CD4-positive, alpha-beta T cell (primary cell): ENCODE measurements around the gene ZFYVE19. TPM values are rescaled to one million over a fixed set of nuclear protein-coding genes. Genes with fewer than 3 reads are reported as not detected.

Experiments used
- ATAC-seq: fragments of 200-7000 bp; cut with Tn5 transposase; one replicate; pipeline ENCODE4 v1.10.0; 2022; ENCODE audit warnings: mild to moderate bottlenecking; ENCODE audit not compliant: poor library complexity
- CTCF ChIA-PET: fragments of 350-600 bp; sonication (Branson Sonifier 250); formaldehyde crosslinking; loops from one replicate; lab custom pipeline; 2021; ENCODE audit warnings: antibody characterized with exemption, inconsistent platforms; lab: Charles Lee
- POLR2A ChIA-PET: fragments of 350-600 bp; sonication (Branson Sonifier 250); formaldehyde crosslinking; loops from one replicate; lab custom pipeline; 2021; ENCODE audit warnings: antibody characterized with exemption, inconsistent platforms; lab: Charles Lee
- DNase-seq, 14 experiments: peaks; one replicate each; pipeline ENCODE4 v3.0.0-alpha.2; 2013 to 2020; ENCODE audit warnings: mixed read lengths in 2 of 14
- H3K27ac ChIP-seq, 2 donors: one replicate each; pipeline versions ENCODE4 v1.5.1 to v1.7.0; 2013; ENCODE audit warnings: low read length in 2 of 2, low read depth in 1 of 2, mild to moderate bottlenecking in 1 of 2
- H3K27me3 ChIP-seq, 2 experiments: 1 replicate in 1 of 2; 2 replicates in 1 of 2; pipeline versions ENCODE4 v1.6.1 to v1.7.0; 2013; ENCODE audit warnings: low read length in 2 of 2, control low read depth in 1 of 2, mild to moderate bottlenecking in 1 of 2, moderate library complexity in 1 of 2; ENCODE audit not compliant: insufficient read depth in 2 of 2, control insufficient read depth in 1 of 2
- H3K36me3 ChIP-seq: one replicate; pipeline ENCODE4 v1.6.1; 2013; ENCODE audit warnings: low read length, control low read depth; ENCODE audit not compliant: insufficient read depth
- H3K4me1 ChIP-seq: one replicate; pipeline ENCODE4 v1.6.1; 2013; ENCODE audit warnings: low read length, control low read depth; ENCODE audit not compliant: insufficient read depth
- H3K4me3 ChIP-seq: one replicate; pipeline ENCODE4 v1.5.1; 2013; ENCODE audit warnings: mild to moderate bottlenecking, low read length, moderate library complexity
- H3K9me3 ChIP-seq, 2 experiments: 1 replicate in 1 of 2; 2 replicates in 1 of 2; pipeline versions ENCODE4 v1.6.1 to v1.7.0; 2013; ENCODE audit warnings: low read length in 2 of 2, mild to moderate bottlenecking in 2 of 2, control low read depth in 1 of 2, moderate library complexity in 1 of 2; ENCODE audit not compliant: control insufficient read depth in 1 of 2, insufficient read depth in 1 of 2
- H3K27ac Mint-ChIP-seq: one replicate; pipeline ENCODE4 v1.8.0; 2020; ENCODE audit warnings: mixed read lengths
- H3K27me3 Mint-ChIP-seq: one replicate; pipeline ENCODE4 v1.8.0; 2021; ENCODE audit warnings: mixed read lengths
- H3K36me3 Mint-ChIP-seq: one replicate; pipeline ENCODE4 v1.8.0; 2021; ENCODE audit warnings: low read depth, mixed read lengths
- H3K4me1 Mint-ChIP-seq: one replicate; pipeline ENCODE4 v1.8.0; 2021; ENCODE audit warnings: low read depth, mixed read lengths
- H3K4me3 Mint-ChIP-seq: one replicate; pipeline ENCODE4 v1.8.0; 2020; ENCODE audit warnings: mild to moderate bottlenecking, mixed read lengths
- H3K9me3 Mint-ChIP-seq: one replicate; pipeline ENCODE4 v1.8.0; 2020; ENCODE audit warnings: mixed read lengths
- intact Hi-C, 2 experiments: fragments of 100-400 bp; cut with DNase I in 1 of 2; cut with micrococcal nuclease in 1 of 2; formaldehyde crosslinking; loops; one replicate each; pipeline versions ENCODE4 v1.15.1 to v1.9.0; 2023 to 2025; cut with DNase I, micrococcal nuclease
- total RNA-seq, 174 experiments: library from RNA in 2 of 174; stranded (reverse) in 2 of 174; gene quantifications; one replicate each; pipeline ENCODE4 v1.2.3 and lab custom pipeline; 2021 to 2026
- TF ChIP-seq, protein P1 (sequence below): fragments of 200-600 bp; IDR thresholded peaks from one replicate; pipeline ENCODE4 v1.8.0; 2022; ENCODE audit warnings: antibody characterized with exemption, mild to moderate bottlenecking

Gene ZFYVE19
- total RNA-seq, 2 experiments from 2014 or later = 12.0 to 13.0 TPM

DNA sequence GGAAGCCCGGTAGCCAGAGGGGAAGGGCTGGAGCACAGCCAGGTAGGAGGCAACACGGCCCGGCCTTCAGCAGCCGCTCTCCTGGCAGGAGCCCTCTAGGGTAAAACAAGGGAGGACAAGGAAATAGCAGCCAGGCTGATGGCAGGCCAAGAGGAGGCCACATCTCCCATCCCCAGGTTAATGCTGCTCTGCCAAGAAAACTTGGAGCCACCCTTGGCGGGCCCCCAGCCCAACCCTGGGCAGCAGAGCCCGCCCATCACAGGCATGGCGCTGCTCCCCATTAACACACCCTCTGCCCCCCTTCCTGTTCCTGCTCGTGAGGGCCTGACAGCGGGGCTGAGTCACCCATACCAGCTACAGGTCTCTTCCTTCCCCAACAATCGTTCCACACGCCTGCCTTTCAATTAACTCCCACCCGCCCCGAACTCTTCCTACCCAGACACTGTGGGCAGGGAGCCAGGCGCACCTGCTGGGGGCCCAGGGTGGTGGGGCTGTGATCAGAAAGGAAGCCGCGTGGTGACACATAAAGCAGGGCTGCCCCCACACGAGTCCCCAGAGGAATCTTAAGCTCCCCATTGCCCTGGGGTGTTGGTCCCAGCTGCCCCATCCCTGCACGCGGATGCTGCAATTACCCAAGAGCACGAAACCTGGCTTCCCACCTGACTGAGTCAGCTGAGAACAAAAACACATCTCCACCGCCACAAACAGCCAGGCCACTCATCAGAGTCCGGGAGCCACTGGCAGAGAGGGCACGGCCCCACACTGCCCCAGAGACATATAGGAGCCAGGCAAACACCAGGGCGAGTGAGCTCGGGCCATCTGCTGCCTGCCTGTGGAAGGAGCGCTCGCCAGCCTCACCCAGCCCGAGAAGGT, 37.4 kb upstream of the ZFYVE19 start, which contains the start of gene C15orf62:
Gene C15orf62, plus strand, starts transcription at position 707 of the 873 bp plus-strand sequence. CDS start 516 bp downstream, outside the sequence.
- intact Hi-C loops = loop anchor here (5.0 to 10.0 kb wide), 3 partner anchors 77 to 345 kb away; partner anchors contain the start of genes INO80 (in 1 of the 2) and KNL1 (in 1 of the 2)

GRCh38 chr15:40770147-40770721, 36.7 kb upstream of the ZFYVE19 start:
- no peaks in the 10 kb centered on the region for H3K9me3 Mint-ChIP-seq
- H3K27ac ChIP-seq = peak overlapping the region in 1 of 2 donors; percentile 25
- CTCF ChIA-PET = interaction anchor here (4.4 kb wide), 1 partner anchor 12 kb away, joined by 19 read pairs; no protein-coding TSS in a partner anchor
- POLR2A ChIA-PET = interaction anchor here (0.5 to 1.2 kb wide), 5 partner anchors 36 to 774 kb away, joined by 3 to 5 read pairs (median 3); partner anchors contain the start of gene RAD51
- no peaks in the 10 kb centered on the region for H3K9me3 ChIP-seq
- H3K27me3 ChIP-seq = no peaks in the 10 kb centered on the region
- no peak overlapping the region for H3K4me3 Mint-ChIP-seq
- H3K27me3 Mint-ChIP-seq = no peaks in the 10 kb centered on the region
- TF ChIP-seq, protein P1, sequence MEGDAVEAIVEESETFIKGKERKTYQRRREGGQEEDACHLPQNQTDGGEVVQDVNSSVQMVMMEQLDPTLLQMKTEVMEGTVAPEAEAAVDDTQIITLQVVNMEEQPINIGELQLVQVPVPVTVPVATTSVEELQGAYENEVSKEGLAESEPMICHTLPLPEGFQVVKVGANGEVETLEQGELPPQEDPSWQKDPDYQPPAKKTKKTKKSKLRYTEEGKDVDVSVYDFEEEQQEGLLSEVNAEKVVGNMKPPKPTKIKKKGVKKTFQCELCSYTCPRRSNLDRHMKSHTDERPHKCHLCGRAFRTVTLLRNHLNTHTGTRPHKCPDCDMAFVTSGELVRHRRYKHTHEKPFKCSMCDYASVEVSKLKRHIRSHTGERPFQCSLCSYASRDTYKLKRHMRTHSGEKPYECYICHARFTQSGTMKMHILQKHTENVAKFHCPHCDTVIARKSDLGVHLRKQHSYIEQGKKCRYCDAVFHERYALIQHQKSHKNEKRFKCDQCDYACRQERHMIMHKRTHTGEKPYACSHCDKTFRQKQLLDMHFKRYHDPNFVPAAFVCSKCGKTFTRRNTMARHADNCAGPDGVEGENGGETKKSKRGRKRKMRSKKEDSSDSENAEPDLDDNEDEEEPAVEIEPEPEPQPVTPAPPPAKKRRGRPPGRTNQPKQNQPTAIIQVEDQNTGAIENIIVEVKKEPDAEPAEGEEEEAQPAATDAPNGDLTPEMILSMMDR = no peak
- DNase-seq = no peak
- no peak overlapping the region for H3K4me3 ChIP-seq
- H3K4me1 Mint-ChIP-seq = peaks cover 26% of the 10 kb centered on the region
- ATAC-seq = no peak
- peaks cover 45% of the 10 kb centered on the region for H3K36me3 ChIP-seq
- H3K36me3 Mint-ChIP-seq = peaks cover 46% of the 10 kb centered on the region
- intact Hi-C loops = no loop called here
- H3K4me1 ChIP-seq = peaks cover 31% of the 10 kb centered on the region
- H3K27ac Mint-ChIP-seq = peak overlapping the region; percentile 89

More for the DNA sequence above, 37.4 kb upstream of the ZFYVE19 start, which contains the start of gene C15orf62:
- ATAC-seq (peak; percentile 54), DNase-seq (peak in 12 of 14 experiments; percentile 30 to 84 (median 51))
- H3K27ac Mint-ChIP-seq = peak within 1 kb of the TSS; percentile 89
- H3K36me3 ChIP-seq = peaks cover 38% of the 10 kb centered on the region
- ChIA-PET POLR2A (interaction anchor here (0.6 to 1.9 kb wide), 4 partner anchors 15 to 775 kb away, joined by 3 to 5 read pairs (median 4); partner anchors contain the start of genes RAD51 and RMDN3), CTCF (interaction anchor here (0.5 to 4.4 kb wide), 3 partner anchors 13 to 78 kb away, joined by 3 to 19 read pairs (median 3); no protein-coding TSS in a partner anchor)
- peak within 1 kb of the TSS in 1 of 2 donors; percentile 25 for H3K27ac ChIP-seq
- H3K4me3 Mint-ChIP-seq = peak within 1 kb of the TSS; percentile 50
- peaks cover 40% of the 10 kb centered on the region for H3K36me3 Mint-ChIP-seq
- TF ChIP-seq, protein P1 = no peak
- H3K4me3 ChIP-seq = no peak within 1 kb of the TSS
- H3K4me1 Mint-ChIP-seq = peaks cover 33% of the 10 kb centered on the region
- peaks cover 39% of the 10 kb centered on the region for H3K4me1 ChIP-seq
- H3K9me3 ChIP-seq = no peaks in the 10 kb centered on the region
- no peaks in the 10 kb centered on the region for H3K27me3 Mint-ChIP-seq
- no peaks in the 10 kb centered on the region for H3K27me3 ChIP-seq
- H3K9me3 Mint-ChIP-seq = no peaks in the 10 kb centered on the region

GRCh38 chr15:40771242-40771641, 35.6 kb upstream of the ZFYVE19 start:
- POLR2A ChIA-PET = interaction anchor here (1.2 kb wide), 1 partner anchor 77 kb away, joined by 3 read pairs; the partner anchor contains the start of gene RAD51
- Histone ChIP-seq H3K9me3 (no peaks in the 10 kb centered on the region), H3K27ac (no peak overlapping the region), H3K27me3 (no peaks in the 10 kb centered on the region), H3K4me1 (peaks cover 24% of the 10 kb centered on the region), H3K4me3 (no peak overlapping the region), H3K36me3 (peaks cover 55% of the 10 kb centered on the region)
- Mint-ChIP-seq H3K36me3 (peaks cover 51% of the 10 kb centered on the region), H3K27ac (no peak overlapping the region), H3K27me3 (no peaks in the 10 kb centered on the region), H3K4me1 (peaks cover 20% of the 10 kb centered on the region), H3K9me3 (no peaks in the 10 kb centered on the region), H3K4me3 (no peak overlapping the region)
- CTCF ChIA-PET = interaction anchor here (4.4 kb wide), 1 partner anchor 11 kb away, joined by 19 read pairs; no protein-coding TSS in a partner anchor
- no peak for DNase-seq
- no peak for ATAC-seq
- intact Hi-C loops = no loop called here
- TF ChIP-seq, protein P1 = no peak
